WTC11 (cell line): ENCODE results near the gene SCN9A. TPM values are rescaled to one million over a fixed set of nuclear protein-coding genes. Genes with fewer than 3 reads are reported as not detected.

ENCODE experiments used
- ATAC-seq: fragments of 200-7000 bp; cut with Tn5 transposase; 2 replicates; pipeline ENCODE4 v1.10.0; 2021; ENCODE audit warnings: mild to moderate bottlenecking, moderate library complexity
- CTCF ChIA-PET: fragments of 300-600 bp; sonication (Branson Sonifier 250); formaldehyde crosslinking; loops from one replicate; lab custom pipeline; 2021; ENCODE audit warnings: antibody characterized with exemption; lab: Charles Lee
- POLR2A ChIA-PET: fragments of 350-600 bp; sonication (Branson Sonifier 250); formaldehyde crosslinking; loops from one replicate; lab custom pipeline; 2021; ENCODE audit warnings: antibody characterized with exemption; lab: Charles Lee
- DNase-seq: peaks from one replicate; pipeline ENCODE4 v3.0.0; 2021; ENCODE audit warnings: low spot score
- H3K27ac Mint-ChIP-seq: 2 replicates; pipeline ENCODE4 v1.8.0; 2021; ENCODE audit warnings: mixed read lengths
- H3K27me3 Mint-ChIP-seq: 2 replicates; pipeline ENCODE4 v1.8.0; 2021; ENCODE audit warnings: low read depth, mild to moderate bottlenecking, moderate library complexity, mixed read lengths
- H3K36me3 Mint-ChIP-seq: 2 replicates; pipeline ENCODE4 v1.8.0; 2021; ENCODE audit warnings: mixed read lengths
- H3K4me1 Mint-ChIP-seq: 2 replicates; pipeline ENCODE4 v1.8.0; 2022; ENCODE audit warnings: mixed read lengths
- H3K4me3 Mint-ChIP-seq: 2 replicates; pipeline ENCODE4 v1.8.0; 2021; ENCODE audit warnings: mild to moderate bottlenecking, moderate library complexity, mixed read lengths
- H3K9me3 Mint-ChIP-seq: 2 replicates; pipeline ENCODE4 v1.8.0; 2021; ENCODE audit warnings: mixed read lengths
- ARID4B ChIP-seq: sonication (generic); formaldehyde crosslinking; IDR thresholded peaks from 2 replicates; pipeline ENCODE4 v1.8.0; 2023; ENCODE audit warnings: missing genetic modification reagents, mild to moderate bottlenecking, borderline replicate concordance
- CTCF ChIP-seq: fragments of 200-600 bp; IDR thresholded peaks from 2 replicates; pipeline ENCODE4 v1.8.0; 2022; ENCODE audit warnings: antibody characterized with exemption
- FOXJ3 ChIP-seq: sonication (generic); formaldehyde crosslinking; IDR thresholded peaks from 2 replicates; pipeline ENCODE4 v1.9.0; 2021; ENCODE audit warnings: missing genetic modification reagents, mild to moderate bottlenecking, borderline replicate concordance
- FOXK1 ChIP-seq: sonication (generic); formaldehyde crosslinking; IDR thresholded peaks from 2 replicates; pipeline ENCODE4 v1.8.0; 2022; ENCODE audit warnings: mild to moderate bottlenecking, moderate library complexity, missing genetic modification reagents
- JAZF1 ChIP-seq: fragments of 250-450 bp; sonication (Bioruptor Pico); IDR thresholded peaks from 2 replicates; pipeline ENCODE4 v1.9.0; 2021; ENCODE audit warnings: moderate library complexity, mild to moderate bottlenecking, inconsistent platforms
- JUN ChIP-seq: sonication (generic); formaldehyde crosslinking; IDR thresholded peaks from 2 replicates; pipeline ENCODE4 v1.8.0; 2023; ENCODE audit warnings: mild to moderate bottlenecking, missing genetic modification reagents
- NFATC4 ChIP-seq: fragments of 250-450 bp; sonication (Bioruptor Pico); IDR thresholded peaks from 2 replicates; pipeline ENCODE4 v1.9.0; 2021; ENCODE audit warnings: mild to moderate bottlenecking
- SMAD3 ChIP-seq: sonication (generic); formaldehyde crosslinking; IDR thresholded peaks from 2 replicates; pipeline ENCODE4 v1.8.0; 2022; ENCODE audit warnings: missing genetic modification reagents, mild to moderate bottlenecking, borderline replicate concordance
- SMAD4 ChIP-seq: sonication (generic); formaldehyde crosslinking; IDR thresholded peaks from 2 replicates; pipeline ENCODE4 v1.8.0; 2022; ENCODE audit warnings: mild to moderate bottlenecking, missing genetic modification reagents
- SP1 ChIP-seq: sonication (generic); formaldehyde crosslinking; conservative IDR thresholded peaks from 2 replicates; pipeline ENCODE4 v1.8.1; 2022; ENCODE audit warnings: missing genetic modification reagents
- TEAD4 ChIP-seq: sonication (generic); formaldehyde crosslinking; IDR thresholded peaks from 2 replicates; pipeline ENCODE4 v1.8.0; 2022; ENCODE audit warnings: mild to moderate bottlenecking, missing genetic modification reagents
- ZNF423 ChIP-seq: fragments of 250-450 bp; sonication (Bioruptor Pico); IDR thresholded peaks from 2 replicates; pipeline ENCODE4 v2.1.2; 2022; ENCODE audit warnings: mild to moderate bottlenecking, moderate library complexity
- ZNF512 ChIP-seq: sonication (generic); formaldehyde crosslinking; IDR thresholded peaks from 2 replicates; pipeline ENCODE4 v1.8.1; 2022; ENCODE audit warnings: missing genetic modification reagents, borderline replicate concordance
- ZNF671 ChIP-seq: fragments of 250-450 bp; sonication (Bioruptor Pico); IDR thresholded peaks from 2 replicates; pipeline ENCODE4 v1.8.0; 2021; ENCODE audit warnings: mild to moderate bottlenecking
- ZSCAN18 ChIP-seq: fragments of 250-450 bp; sonication (Bioruptor Pico); IDR thresholded peaks from 2 replicates; pipeline ENCODE4 v2.1.2; 2022; ENCODE audit warnings: mild to moderate bottlenecking, moderate library complexity
- total RNA-seq: library from RNA; stranded (reverse); gene quantifications from 3 replicates; pipeline ENCODE4 v1.2.3, GENCODE V29; 2021
- TF ChIP-seq, protein P1 (sequence below): sonication (generic); formaldehyde crosslinking; IDR thresholded peaks from 2 replicates; pipeline ENCODE4 v1.8.0; 2023; ENCODE audit warnings: missing genetic modification reagents
- TF ChIP-seq, protein P2 (sequence below): sonication (generic); formaldehyde crosslinking; conservative IDR thresholded peaks from 2 replicates; pipeline ENCODE4 v1.8.1; 2023; ENCODE audit warnings: mild to moderate bottlenecking, low read depth, missing genetic modification reagents, moderate library complexity

Gene SCN9A
- total RNA-seq, 1 experiment from 2014 or later: 7.3 TPM

- ChIA-PET POLR2A (no interaction called here), CTCF (interaction anchor here (1.0 kb wide), 1 partner anchor 24 kb away, joined by 5 read pairs; the partner anchor contains the start of gene SCN1A)
- H3K4me3 Mint-ChIP-seq: no peak overlapping the region
- H3K27me3 Mint-ChIP-seq: no peaks in the 10 kb centered on the region
- H3K27ac Mint-ChIP-seq: no peak overlapping the region
- no peak for DNase-seq
- TF ChIP-seq SP1 (CRISPR knock-in tag) (no peak), NFATC4 (CRISPR knock-in tag) (no peak), JUN (CRISPR knock-in tag) (no peak), ZNF423 (CRISPR knock-in tag) (no peak), SMAD3 (no peak), ZNF512 (no peak), JAZF1 (no peak), ARID4B (CRISPR knock-in tag) (no peak), ZSCAN18 (CRISPR knock-in tag) (no peak)
- peak; percentile 46; the same call in 1 of the 2 replicates for ATAC-seq
- H3K36me3 Mint-ChIP-seq: no peaks in the 10 kb centered on the region
- H3K4me1 Mint-ChIP-seq: peaks cover 13% of the 10 kb centered on the region
- no peaks in the 10 kb centered on the region for H3K9me3 Mint-ChIP-seq
Measured at GRCh38 chr2:166152064-166152463, 223.7 kb downstream of the SCN9A start.

- no peaks in the 10 kb centered on the region for H3K9me3 Mint-ChIP-seq
- H3K4me3 Mint-ChIP-seq: no peak overlapping the region
- DNase-seq: no peak
- H3K27me3 Mint-ChIP-seq: no peaks in the 10 kb centered on the region
- TF ChIP-seq FOXK1 (CRISPR knock-in tag): no peak
- TF ChIP-seq, protein P1, sequence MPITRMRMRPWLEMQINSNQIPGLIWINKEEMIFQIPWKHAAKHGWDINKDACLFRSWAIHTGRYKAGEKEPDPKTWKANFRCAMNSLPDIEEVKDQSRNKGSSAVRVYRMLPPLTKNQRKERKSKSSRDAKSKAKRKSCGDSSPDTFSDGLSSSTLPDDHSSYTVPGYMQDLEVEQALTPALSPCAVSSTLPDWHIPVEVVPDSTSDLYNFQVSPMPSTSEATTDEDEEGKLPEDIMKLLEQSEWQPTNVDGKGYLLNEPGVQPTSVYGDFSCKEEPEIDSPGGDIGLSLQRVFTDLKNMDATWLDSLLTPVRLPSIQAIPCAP: no peak
- CTCF ChIA-PET: interaction anchor here (1.0 to 1.5 kb wide), 2 partner anchors 21 to 33 kb away, joined by 4 to 9 read pairs; partner anchors contain the start of gene SCN1A
- H3K36me3 Mint-ChIP-seq: no peaks in the 10 kb centered on the region
- H3K4me1 Mint-ChIP-seq: peaks cover 13% of the 10 kb centered on the region
- ATAC-seq: peak; percentile 92
- no peak overlapping the region for H3K27ac Mint-ChIP-seq
- POLR2A ChIA-PET: interaction anchor here (0.8 kb wide), 1 partner anchor 196 kb away, joined by 3 read pairs; no protein-coding TSS in a partner anchor
Measured at GRCh38 chr2:166148500-166149400, 227.0 kb downstream of the SCN9A start.

GRCh38 chr2:166147883-166148282, 227.9 kb downstream of the SCN9A start:
- CTCF ChIA-PET: interaction anchor here (1.5 kb wide), 1 partner anchor 20 kb away, joined by 9 read pairs; the partner anchor contains the start of gene SCN1A
- no peak for ATAC-seq
- no peak for TF ChIP-seq ZNF671 (CRISPR knock-in tag)
- TF ChIP-seq FOXJ3: no peak
- TF ChIP-seq TEAD4 (CRISPR knock-in tag): no peak
- no peak for TF ChIP-seq FOXK1 (CRISPR knock-in tag)
- TF ChIP-seq SMAD4: no peak
- TF ChIP-seq, protein P2, sequence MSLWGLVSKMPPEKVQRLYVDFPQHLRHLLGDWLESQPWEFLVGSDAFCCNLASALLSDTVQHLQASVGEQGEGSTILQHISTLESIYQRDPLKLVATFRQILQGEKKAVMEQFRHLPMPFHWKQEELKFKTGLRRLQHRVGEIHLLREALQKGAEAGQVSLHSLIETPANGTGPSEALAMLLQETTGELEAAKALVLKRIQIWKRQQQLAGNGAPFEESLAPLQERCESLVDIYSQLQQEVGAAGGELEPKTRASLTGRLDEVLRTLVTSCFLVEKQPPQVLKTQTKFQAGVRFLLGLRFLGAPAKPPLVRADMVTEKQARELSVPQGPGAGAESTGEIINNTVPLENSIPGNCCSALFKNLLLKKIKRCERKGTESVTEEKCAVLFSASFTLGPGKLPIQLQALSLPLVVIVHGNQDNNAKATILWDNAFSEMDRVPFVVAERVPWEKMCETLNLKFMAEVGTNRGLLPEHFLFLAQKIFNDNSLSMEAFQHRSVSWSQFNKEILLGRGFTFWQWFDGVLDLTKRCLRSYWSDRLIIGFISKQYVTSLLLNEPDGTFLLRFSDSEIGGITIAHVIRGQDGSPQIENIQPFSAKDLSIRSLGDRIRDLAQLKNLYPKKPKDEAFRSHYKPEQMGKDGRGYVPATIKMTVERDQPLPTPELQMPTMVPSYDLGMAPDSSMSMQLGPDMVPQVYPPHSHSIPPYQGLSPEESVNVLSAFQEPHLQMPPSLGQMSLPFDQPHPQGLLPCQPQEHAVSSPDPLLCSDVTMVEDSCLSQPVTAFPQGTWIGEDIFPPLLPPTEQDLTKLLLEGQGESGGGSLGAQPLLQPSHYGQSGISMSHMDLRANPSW (CRISPR knock-in tag): no peak
- TF ChIP-seq CTCF: no peak

More at GRCh38 chr2:166147883-166148282, 227.9 kb downstream of the SCN9A start:
- no peaks in the 10 kb centered on the region for H3K36me3 Mint-ChIP-seq
- H3K27ac Mint-ChIP-seq: no peak overlapping the region
- POLR2A ChIA-PET: no interaction called here
- DNase-seq: no peak
- peaks cover 13% of the 10 kb centered on the region for H3K4me1 Mint-ChIP-seq
- H3K4me3 Mint-ChIP-seq: no peak overlapping the region
- H3K9me3 Mint-ChIP-seq: no peaks in the 10 kb centered on the region
- H3K27me3 Mint-ChIP-seq: no peaks in the 10 kb centered on the region
